ENCODE data around the gene TTC7B. TPM values are rescaled to one million over a fixed set of nuclear protein-coding genes. Genes with fewer than 3 reads are reported as not detected.

TTC7B gene
- total RNA-seq, 1 donor from 2014 or later, result 20.6 TPM

- no peaks in the 10 kb centered on the region for H3K79me2 ChIP-seq (ENCODE audit: low read depth)
- peaks cover 20% of the 10 kb centered on the region for H3F3A ChIP-seq (ENCODE audit: low read depth)
- no peak overlapping the region for H3K9ac ChIP-seq
- Mint-ChIP-seq H3K27ac (no peak overlapping the region), H3K4me1 (peaks cover 67% of the 10 kb centered on the region), H3K27me3 (ENCODE audit: insufficient read depth, low read depth) (no peaks in the 10 kb centered on the region), H3K9me3 (no peaks in the 10 kb centered on the region), H3K4me3 (no peak overlapping the region), H3K36me3 (peaks cover 7% of the 10 kb centered on the region)
- H3K36me3 ChIP-seq, result no peaks in the 10 kb centered on the region
- H3K9me3 ChIP-seq (ENCODE audit: low read depth), result no peaks in the 10 kb centered on the region
- no peak overlapping the region for H3K27ac ChIP-seq
- DNase-seq (ENCODE audit: low spot score), result no peak
- H3K4me2 ChIP-seq, result no peak overlapping the region
- TF ChIP-seq, protein P1, sequence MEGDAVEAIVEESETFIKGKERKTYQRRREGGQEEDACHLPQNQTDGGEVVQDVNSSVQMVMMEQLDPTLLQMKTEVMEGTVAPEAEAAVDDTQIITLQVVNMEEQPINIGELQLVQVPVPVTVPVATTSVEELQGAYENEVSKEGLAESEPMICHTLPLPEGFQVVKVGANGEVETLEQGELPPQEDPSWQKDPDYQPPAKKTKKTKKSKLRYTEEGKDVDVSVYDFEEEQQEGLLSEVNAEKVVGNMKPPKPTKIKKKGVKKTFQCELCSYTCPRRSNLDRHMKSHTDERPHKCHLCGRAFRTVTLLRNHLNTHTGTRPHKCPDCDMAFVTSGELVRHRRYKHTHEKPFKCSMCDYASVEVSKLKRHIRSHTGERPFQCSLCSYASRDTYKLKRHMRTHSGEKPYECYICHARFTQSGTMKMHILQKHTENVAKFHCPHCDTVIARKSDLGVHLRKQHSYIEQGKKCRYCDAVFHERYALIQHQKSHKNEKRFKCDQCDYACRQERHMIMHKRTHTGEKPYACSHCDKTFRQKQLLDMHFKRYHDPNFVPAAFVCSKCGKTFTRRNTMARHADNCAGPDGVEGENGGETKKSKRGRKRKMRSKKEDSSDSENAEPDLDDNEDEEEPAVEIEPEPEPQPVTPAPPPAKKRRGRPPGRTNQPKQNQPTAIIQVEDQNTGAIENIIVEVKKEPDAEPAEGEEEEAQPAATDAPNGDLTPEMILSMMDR (IDR thresholded peaks at IDR 0.05), result no peak
- TF ChIP-seq EZH2 (IDR thresholded peaks at IDR 0.05) (no peak), EZH2phosphoT487 (IDR thresholded peaks at IDR 0.05) (no peak)
- no peaks in the 10 kb centered on the region for H3K27me3 ChIP-seq
- no peaks in the 10 kb centered on the region for H4K20me1 ChIP-seq (ENCODE audit: low read depth)
- peaks cover 59% of the 10 kb centered on the region for H3K4me1 ChIP-seq
- H3K4me3 ChIP-seq, result no peak overlapping the region
- no peak overlapping the region for H2AFZ ChIP-seq (replicated peaks)
Measured at GRCh38 chr14:90604356-90604755, 211.9 kb downstream of the TTC7B start.

GRCh38 chr14:90603841-90604240 is 212.4 kb downstream of the TTC7B start:
- Histone ChIP-seq H3K4me1 (peaks cover 54% of the 10 kb centered on the region), H3K9ac (no peak overlapping the region), H3K79me2 (ENCODE audit: low read depth) (no peaks in the 10 kb centered on the region), H3K36me3 (no peaks in the 10 kb centered on the region), H2AFZ (replicated peaks) (no peak overlapping the region), H3K27me3 (no peaks in the 10 kb centered on the region), H4K20me1 (ENCODE audit: low read depth) (no peaks in the 10 kb centered on the region), H3F3A (ENCODE audit: low read depth) (peaks cover 20% of the 10 kb centered on the region), H3K4me2 (no peak overlapping the region), H3K27ac (no peak overlapping the region), H3K9me3 (ENCODE audit: low read depth) (no peaks in the 10 kb centered on the region), H3K4me3 (no peak overlapping the region)
- Mint-ChIP-seq H3K9me3 (no peaks in the 10 kb centered on the region), H3K4me1 (peaks cover 64% of the 10 kb centered on the region), H3K27ac (peak overlapping the region; percentile 3), H3K36me3 (peaks cover 7% of the 10 kb centered on the region), H3K27me3 (ENCODE audit: insufficient read depth, low read depth) (no peaks in the 10 kb centered on the region), H3K4me3 (no peak overlapping the region)
- TF ChIP-seq EZH2phosphoT487 (IDR thresholded peaks at IDR 0.05) (no peak), EZH2 (IDR thresholded peaks at IDR 0.05) (no peak)
- TF ChIP-seq, protein P1 (IDR thresholded peaks at IDR 0.05), result no peak
- DNase-seq (ENCODE audit: low spot score), result no peak

- no peak overlapping the region for H3K27ac Mint-ChIP-seq
- DNase-seq (ENCODE audit: low spot score), result no peak
- Histone ChIP-seq H3K4me3 (no peak overlapping the region), H3K4me1 (peaks cover 49% of the 10 kb centered on the region), H4K20me1 (ENCODE audit: low read depth) (no peaks in the 10 kb centered on the region), H3K27ac (no peak overlapping the region), H3K27me3 (no peaks in the 10 kb centered on the region), H3K9ac (no peak overlapping the region), H3K4me2 (no peak overlapping the region), H3K36me3 (no peaks in the 10 kb centered on the region), H3K9me3 (ENCODE audit: low read depth) (no peaks in the 10 kb centered on the region), H2AFZ (replicated peaks) (no peak overlapping the region), H3F3A (ENCODE audit: low read depth) (peaks cover 20% of the 10 kb centered on the region), H3K79me2 (ENCODE audit: low read depth) (no peaks in the 10 kb centered on the region)
- no peak overlapping the region for H3K4me3 Mint-ChIP-seq
- no peaks in the 10 kb centered on the region for H3K27me3 Mint-ChIP-seq (ENCODE audit: insufficient read depth, low read depth)
- peaks cover 7% of the 10 kb centered on the region for H3K36me3 Mint-ChIP-seq
- H3K4me1 Mint-ChIP-seq, result peaks cover 59% of the 10 kb centered on the region
- no peaks in the 10 kb centered on the region for H3K9me3 Mint-ChIP-seq
- TF ChIP-seq EZH2 (IDR thresholded peaks at IDR 0.05) (no peak), EZH2phosphoT487 (IDR thresholded peaks at IDR 0.05) (no peak)
- TF ChIP-seq, protein P1 (IDR thresholded peaks at IDR 0.05), result no peak
Measured at GRCh38 chr14:90603336-90603735, 212.9 kb downstream of the TTC7B start.

Data from neural progenitor cell (in vitro differentiated cells).